CD14-positive monocyte (primary cell): ENCODE results near the gene DDI2. TPM values are rescaled to one million over a fixed set of nuclear protein-coding genes. Genes with fewer than 3 reads are reported as not detected.

ENCODE experiments used
- DNase-seq, 3 donors: peaks; one replicate each; pipeline ENCODE4 v3.0.0-alpha.2; 2011 to 2022
- H2AFZ ChIP-seq: 2 replicates; pipeline ENCODE4 v1.6.0; 2012; ENCODE audit warnings: mild to moderate bottlenecking, low read depth, low read length, inconsistent platforms; ENCODE audit not compliant: insufficient read depth, poor library complexity, severe bottlenecking
- H3K27ac ChIP-seq, 2 donors: 1 replicate in 1 of 2; 2 replicates in 1 of 2; pipeline ENCODE4 v1.5.1; 2012 to 2013; ENCODE audit warnings: low read length in 2 of 2, control low read depth in 1 of 2, inconsistent platforms in 1 of 2, low read depth in 1 of 2, mild to moderate bottlenecking in 1 of 2
- H3K27me3 ChIP-seq, 2 donors: one replicate each; pipeline versions ENCODE4 v1.6.0 to v1.6.1; 2011 to 2013; ENCODE audit warnings: low read length in 2 of 2; ENCODE audit not compliant: control insufficient read depth in 2 of 2, insufficient read depth in 2 of 2
- H3K36me3 ChIP-seq, 2 donors: replicated peaks in 1 of 2; 1 replicate in 1 of 2; 2 replicates in 1 of 2; pipeline versions ENCODE4 v1.5.1 to v1.6.1; 2012 to 2013; ENCODE audit warnings: low read length in 2 of 2, control low read depth in 1 of 2, inconsistent platforms in 1 of 2, mild to moderate bottlenecking in 1 of 2; ENCODE audit not compliant: insufficient read depth in 2 of 2, control insufficient read depth in 1 of 2
- H3K4me1 ChIP-seq, 2 donors: 1 replicate in 1 of 2; 2 replicates in 1 of 2; pipeline versions ENCODE4 v1.5.1 to v1.6.1; 2012 to 2013; ENCODE audit warnings: low read length in 2 of 2, control low read depth in 1 of 2, inconsistent platforms in 1 of 2, mild to moderate bottlenecking in 1 of 2, moderate library complexity in 1 of 2; ENCODE audit not compliant: insufficient read depth in 2 of 2, control insufficient read depth in 1 of 2
- H3K4me2 ChIP-seq: replicated peaks from 2 replicates; pipeline ENCODE3; 2012; ENCODE audit warnings: low read length, moderate library complexity, mild to moderate bottlenecking; ENCODE audit not compliant: poor library complexity, severe bottlenecking; ENCODE audit errors: extremely low read depth
- H3K4me3 ChIP-seq, 3 experiments: fragments of 200-600 bp in 1 of 3; sonication (generic) in 1 of 3; replicated peaks in 1 of 3; 1 replicate in 2 of 3; 2 replicates in 1 of 3; pipeline ENCODE4 v1.5.1; 2011 to 2013; ENCODE audit warnings: low read length in 3 of 3, mild to moderate bottlenecking in 3 of 3, control low read depth in 2 of 3, low read depth in 2 of 3, inconsistent platforms in 1 of 3, moderate library complexity in 1 of 3
- H3K79me2 ChIP-seq: 2 replicates; pipeline ENCODE4 v1.6.0; 2012; ENCODE audit warnings: mild to moderate bottlenecking, control low read depth, inconsistent platforms, low read length, moderate library complexity; ENCODE audit not compliant: insufficient read depth
- H3K9ac ChIP-seq: 2 replicates; pipeline ENCODE4 v1.6.0; 2017; ENCODE audit warnings: low read length, mild to moderate bottlenecking; ENCODE audit not compliant: insufficient read depth, poor library complexity, severe bottlenecking
- H3K9me3 ChIP-seq, 2 donors: replicated peaks in 1 of 2; 1 replicate in 1 of 2; 2 replicates in 1 of 2; pipeline versions ENCODE4 v1.5.1 to v1.6.1; 2012 to 2013; ENCODE audit warnings: low read length in 2 of 2, control low read depth in 1 of 2; ENCODE audit not compliant: control insufficient read depth in 1 of 2, insufficient read depth in 1 of 2
- H4K20me1 ChIP-seq: 2 replicates; pipeline ENCODE4 v1.6.0; 2012; ENCODE audit warnings: mild to moderate bottlenecking, low read length, control low read depth, moderate library complexity; ENCODE audit not compliant: insufficient read depth
- H3K27ac Mint-ChIP-seq, 7 donors: one replicate each; pipeline ENCODE4 v1.8.0; 2020; ENCODE audit warnings: mild to moderate bottlenecking in 7 of 7, mixed read lengths in 7 of 7, moderate library complexity in 6 of 7, inconsistent platforms in 2 of 7
- H3K27me3 Mint-ChIP-seq, 3 donors: one replicate each; pipeline ENCODE4 v1.8.0; 2021 to 2022; ENCODE audit warnings: low read depth in 3 of 3, mild to moderate bottlenecking in 3 of 3, mixed read lengths in 3 of 3, moderate library complexity in 3 of 3, inconsistent platforms in 1 of 3
- H3K36me3 Mint-ChIP-seq, 2 donors: one replicate each; pipeline ENCODE4 v1.8.0; 2020; ENCODE audit warnings: mixed read lengths in 2 of 2, inconsistent platforms in 1 of 2, mild to moderate bottlenecking in 1 of 2
- H3K4me1 Mint-ChIP-seq: one replicate; pipeline ENCODE4 v1.8.0; 2020; ENCODE audit warnings: mild to moderate bottlenecking, mixed read lengths
- H3K4me3 Mint-ChIP-seq, 2 donors: one replicate each; pipeline ENCODE4 v1.8.0; 2020; ENCODE audit warnings: mild to moderate bottlenecking in 2 of 2, mixed read lengths in 2 of 2, moderate library complexity in 1 of 2
- H3K9me3 Mint-ChIP-seq, 7 donors: one replicate each; pipeline ENCODE4 v1.8.0; 2020 to 2022; ENCODE audit warnings: mixed read lengths in 7 of 7, mild to moderate bottlenecking in 6 of 7, moderate library complexity in 6 of 7, inconsistent platforms in 2 of 7
- CTCF ChIP-seq: fragments of 200-600 bp; IDR thresholded peaks from one replicate; pipeline ENCODE4 v1.8.0; 2022; ENCODE audit warnings: antibody characterized with exemption, mild to moderate bottlenecking
- WGBS: methylation state at CpG from one replicate; pipeline ENCODE4 v1.1.5; 2013; ENCODE audit warnings: missing lambda C conversion rate; ENCODE audit not compliant: insufficient coverage; 5-methylcytosine and 5-hydroxymethylcytosine counted together
- intact Hi-C, 2 donors: fragments of 100-400 bp; cut with micrococcal nuclease; formaldehyde crosslinking; loops; one replicate each; pipeline versions ENCODE4 v1.15.0 to v1.15.1; 2023
- polyA plus RNA-seq, 3 donors: library from polyadenylated mRNA; depleted of rRNA in 1 of 3; unstranded in 2 of 3; stranded (reverse) in 1 of 3; fragments of 300-500 nt in 2 of 3; fragments of >200 nt in 1 of 3; fragmentation: Illumina TruSeq in 2 of 3; gene quantifications; 1 replicate in 2 of 3; 2 replicates in 1 of 3; pipeline ENCODE4 v1.2.3, GENCODE V29; 2012 to 2021

The DDI2 gene
- polyA plus RNA-seq, 3 donors = 2.5 to 5.4 (median 3.2) TPM

GRCh38 chr1:15700508-15700907 lies 83.2 kb downstream of the DDI2 start:
- H3K4me1 Mint-ChIP-seq = peaks cover 33% of the 10 kb centered on the region
- Histone ChIP-seq H3K4me1 (peaks cover 22 to 27% of the 10 kb centered on the region in 2 donors), H3K4me2 (no peak overlapping the region), H2AFZ (no peak overlapping the region), H3K4me3 (no peak overlapping the region), H3K36me3 (peaks cover 10 to 19% of the 10 kb centered on the region in 2 donors), H3K27me3 (no peaks in the 10 kb centered on the region), H3K79me2 (peaks cover 90% of the 10 kb centered on the region), H3K9ac (no peak overlapping the region), H4K20me1 (peaks cover 93% of the 10 kb centered on the region), H3K9me3 (no peaks in the 10 kb centered on the region), H3K27ac (peak overlapping the region in 1 of 2 donors; percentile 31)
- intact Hi-C loops = no loop called here
- H3K36me3 Mint-ChIP-seq = peaks cover 22 to 46% of the 10 kb centered on the region in 2 donors
- H3K27ac Mint-ChIP-seq = peak overlapping the region in 2 of 7 donors; percentile 41 to 57
- no peak overlapping the region for H3K4me3 Mint-ChIP-seq
- H3K27me3 Mint-ChIP-seq = peaks cover 0 to 4% (median 2%) of the 10 kb centered on the region in 3 donors
- no peak for TF ChIP-seq CTCF
- 100% methylated on average over 1 of the region's 6 CpGs for WGBS
- DNase-seq = no peak
- peaks cover 0 to 2% (median 0%) of the 10 kb centered on the region in 7 donors for H3K9me3 Mint-ChIP-seq

GRCh38 chr1:15701784-15702183 lies 84.5 kb downstream of the DDI2 start:
- 86% methylated on average over 7 of the region's 8 CpGs for WGBS
- peaks cover 16 to 19% of the 10 kb centered on the region in 2 donors for H3K4me1 ChIP-seq

More at GRCh38 chr1:15701784-15702183, 84.5 kb downstream of the DDI2 start:
- Histone ChIP-seq H3K36me3 (peaks cover 10 to 29% of the 10 kb centered on the region in 2 donors), H3K4me3 (no peak overlapping the region), H3K27ac (no peak overlapping the region), H3K9me3 (no peaks in the 10 kb centered on the region), H2AFZ (no peak overlapping the region), H3K4me2 (no peak overlapping the region), H3K9ac (no peak overlapping the region), H4K20me1 (peaks cover 94% of the 10 kb centered on the region), H3K27me3 (no peaks in the 10 kb centered on the region), H3K79me2 (peaks cover 91% of the 10 kb centered on the region)
- Mint-ChIP-seq H3K27ac (no peak overlapping the region), H3K4me3 (no peak overlapping the region), H3K4me1 (peaks cover 29% of the 10 kb centered on the region), H3K27me3 (peaks cover 0 to 4% (median 2%) of the 10 kb centered on the region in 3 donors), H3K9me3 (peaks cover 0 to 2% (median 0%) of the 10 kb centered on the region in 7 donors), H3K36me3 (peaks cover 30 to 51% of the 10 kb centered on the region in 2 donors)
- no peak for TF ChIP-seq CTCF
- intact Hi-C loops = no loop called here
- no peak for DNase-seq
